Measurements from ENCODE around the gene CBLB.

Gene CBLB

DNA sequence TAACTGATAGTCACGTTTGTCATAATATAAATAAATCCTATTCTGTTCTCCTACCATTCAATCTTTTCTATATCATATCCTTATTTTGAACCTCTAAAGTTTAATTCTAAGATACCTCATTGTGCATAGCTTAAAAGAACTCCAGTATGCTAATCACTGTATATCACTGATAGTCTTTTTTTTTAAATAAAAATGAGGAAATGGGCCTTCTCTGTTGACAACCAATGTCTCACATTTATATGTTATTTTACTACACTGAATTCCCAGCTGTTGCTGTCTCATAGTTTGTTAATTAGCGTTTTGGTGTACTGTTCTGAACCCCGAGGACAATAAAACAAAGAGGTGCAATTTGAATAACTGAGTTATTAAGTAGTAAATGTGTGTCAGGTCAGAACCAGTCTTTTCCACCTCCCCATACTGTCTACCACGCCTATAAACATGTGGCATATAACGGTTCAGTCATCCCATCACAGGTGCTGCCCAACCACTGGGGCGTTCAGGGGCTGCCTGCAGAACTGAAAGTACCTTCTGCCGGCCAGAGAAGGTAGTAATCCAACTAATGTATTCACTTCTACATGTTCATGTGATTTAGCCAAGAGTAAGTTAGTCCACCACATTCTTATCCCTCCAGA lies 14.9 kb downstream of the CBLB start:
- TF ChIP-seq, protein P1, sequence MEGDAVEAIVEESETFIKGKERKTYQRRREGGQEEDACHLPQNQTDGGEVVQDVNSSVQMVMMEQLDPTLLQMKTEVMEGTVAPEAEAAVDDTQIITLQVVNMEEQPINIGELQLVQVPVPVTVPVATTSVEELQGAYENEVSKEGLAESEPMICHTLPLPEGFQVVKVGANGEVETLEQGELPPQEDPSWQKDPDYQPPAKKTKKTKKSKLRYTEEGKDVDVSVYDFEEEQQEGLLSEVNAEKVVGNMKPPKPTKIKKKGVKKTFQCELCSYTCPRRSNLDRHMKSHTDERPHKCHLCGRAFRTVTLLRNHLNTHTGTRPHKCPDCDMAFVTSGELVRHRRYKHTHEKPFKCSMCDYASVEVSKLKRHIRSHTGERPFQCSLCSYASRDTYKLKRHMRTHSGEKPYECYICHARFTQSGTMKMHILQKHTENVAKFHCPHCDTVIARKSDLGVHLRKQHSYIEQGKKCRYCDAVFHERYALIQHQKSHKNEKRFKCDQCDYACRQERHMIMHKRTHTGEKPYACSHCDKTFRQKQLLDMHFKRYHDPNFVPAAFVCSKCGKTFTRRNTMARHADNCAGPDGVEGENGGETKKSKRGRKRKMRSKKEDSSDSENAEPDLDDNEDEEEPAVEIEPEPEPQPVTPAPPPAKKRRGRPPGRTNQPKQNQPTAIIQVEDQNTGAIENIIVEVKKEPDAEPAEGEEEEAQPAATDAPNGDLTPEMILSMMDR (IDR thresholded peaks at IDR 0.05), result no peak
- peaks cover 0 to 6% (median 0%) of the 10 kb centered on the region in 4 donors for H3K4me1 ChIP-seq
- no peaks in the 10 kb centered on the region for H3K9me3 ChIP-seq
- no peaks in the 10 kb centered on the region for H3K27me3 ChIP-seq
- intact Hi-C loops (cut with DNase I; ENCODE audit: low total_unique reads), result no loop called here
- no peak for DNase-seq
- H3K4me3 ChIP-seq, result no peak overlapping the region
- H3K36me3 ChIP-seq, result peaks cover 9 to 57% (median 32%) of the 10 kb centered on the region in 3 donors
- no peak overlapping the region for H3K27ac ChIP-seq

DNA sequence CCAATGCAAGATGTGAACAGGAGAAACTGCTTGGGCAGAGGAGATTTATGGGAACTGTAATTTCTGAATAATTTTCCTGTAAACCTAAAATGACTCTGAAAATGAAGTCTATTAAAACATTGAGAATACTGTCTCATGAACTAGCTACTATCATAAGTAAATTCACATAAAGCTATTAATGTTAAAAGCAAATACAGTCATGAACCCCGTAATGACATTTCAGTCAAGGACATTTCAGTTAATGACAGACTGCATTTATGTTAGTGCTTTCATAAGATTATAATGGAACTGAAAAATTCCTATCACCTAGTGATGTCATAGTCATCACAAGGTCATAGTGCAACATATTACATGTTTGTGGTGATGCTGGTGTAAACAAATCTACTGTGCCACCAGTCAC lies 17.2 kb downstream of the CBLB start:
- intact Hi-C loops (cut with DNase I; ENCODE audit: low total_unique reads), result no loop called here
- Histone ChIP-seq H3K36me3 (peaks cover 9 to 44% (median 31%) of the 10 kb centered on the region in 3 donors), H3K4me3 (no peak overlapping the region), H3K27me3 (no peaks in the 10 kb centered on the region), H3K9me3 (no peaks in the 10 kb centered on the region), H3K27ac (no peak overlapping the region), H3K4me1 (peaks cover 0 to 25% (median 11%) of the 10 kb centered on the region in 4 donors)
- no peak for DNase-seq
- TF ChIP-seq, protein P1 (IDR thresholded peaks at IDR 0.05), result no peak

DNA sequence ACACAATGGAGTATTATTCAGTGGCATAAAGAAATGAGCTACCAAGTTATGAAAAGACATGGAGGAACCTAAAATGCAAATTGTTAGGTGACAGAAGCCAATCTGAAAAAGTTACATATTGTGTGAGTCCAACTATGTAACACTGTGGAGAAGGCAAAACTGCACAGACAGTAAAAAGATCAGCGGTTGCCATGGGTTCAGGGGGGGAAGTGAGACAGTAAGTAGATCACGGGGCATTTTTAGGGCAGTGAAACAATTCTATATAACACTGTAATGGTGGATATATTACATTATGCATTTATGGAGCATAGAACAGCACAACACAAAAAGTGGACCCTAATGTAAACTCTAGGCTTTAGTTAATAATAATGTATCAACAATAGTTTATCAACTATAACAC lies 17.6 kb downstream of the CBLB start:
- H3K4me3 ChIP-seq, result no peak overlapping the region
- TF ChIP-seq, protein P1 (IDR thresholded peaks at IDR 0.05), result no peak
- no peaks in the 10 kb centered on the region for H3K27me3 ChIP-seq
- intact Hi-C loops (cut with DNase I; ENCODE audit: low total_unique reads), result no loop called here
- H3K36me3 ChIP-seq, result peaks cover 9 to 44% (median 31%) of the 10 kb centered on the region in 3 donors
- DNase-seq, result no peak
- H3K9me3 ChIP-seq, result no peaks in the 10 kb centered on the region
- no peak overlapping the region for H3K27ac ChIP-seq
- H3K4me1 ChIP-seq, result peaks cover 0 to 29% (median 12%) of the 10 kb centered on the region in 4 donors

DNA sequence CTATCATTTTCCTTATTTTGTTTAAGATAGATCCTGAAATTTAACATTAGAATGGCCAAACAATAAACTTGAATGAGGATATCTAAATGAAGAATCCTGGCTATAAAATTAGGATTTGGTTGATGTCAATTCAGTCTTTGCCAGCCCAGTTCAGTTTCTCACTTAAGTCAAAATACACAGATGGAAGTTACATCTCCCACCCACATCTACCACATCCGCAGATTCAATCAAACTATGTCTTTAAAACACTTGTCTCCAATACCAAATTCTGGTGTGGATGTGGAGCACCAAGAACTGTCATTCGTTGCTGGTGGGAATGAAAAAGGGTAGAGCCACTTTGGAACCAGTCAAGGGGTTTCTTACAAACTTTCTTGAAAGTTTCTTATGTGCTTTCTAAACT lies 18.2 kb downstream of the CBLB start:
- no peaks in the 10 kb centered on the region for H3K9me3 ChIP-seq
- TF ChIP-seq, protein P1 (IDR thresholded peaks at IDR 0.05), result no peak
- no peak for DNase-seq
- H3K36me3 ChIP-seq, result peaks cover 9 to 44% (median 31%) of the 10 kb centered on the region in 3 donors
- H3K27ac ChIP-seq, result no peak overlapping the region
- no peak overlapping the region for H3K4me3 ChIP-seq
- no peaks in the 10 kb centered on the region for H3K27me3 ChIP-seq
- intact Hi-C loops (cut with DNase I; ENCODE audit: low total_unique reads), result no loop called here
- peaks cover 0 to 35% (median 12%) of the 10 kb centered on the region in 4 donors for H3K4me1 ChIP-seq

DNA sequence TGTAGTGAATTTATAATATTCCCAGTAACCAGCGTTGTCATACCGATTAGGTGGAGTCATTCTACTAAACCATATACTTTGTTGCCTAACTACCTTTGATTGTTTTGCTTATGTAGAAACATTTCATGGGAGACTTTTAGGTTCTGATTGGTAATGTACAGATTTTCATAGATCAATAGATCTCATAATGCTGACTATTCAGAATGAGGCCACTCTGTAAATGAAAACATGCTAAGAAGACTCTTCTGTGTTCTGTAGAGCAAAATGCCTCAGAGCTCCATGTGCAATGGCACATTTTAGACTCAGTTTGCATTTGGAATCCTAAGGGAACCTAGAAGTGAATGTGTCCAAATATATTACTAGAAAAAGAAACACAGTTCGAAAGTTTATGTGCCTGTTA lies 20.0 kb downstream of the CBLB start:
- H3K4me1 ChIP-seq, result peaks cover 0 to 49% (median 14%) of the 10 kb centered on the region in 4 donors
- intact Hi-C loops (cut with DNase I; ENCODE audit: low total_unique reads), result no loop called here
- no peaks in the 10 kb centered on the region for H3K9me3 ChIP-seq
- no peaks in the 10 kb centered on the region for H3K27me3 ChIP-seq
- TF ChIP-seq, protein P1 (IDR thresholded peaks at IDR 0.05), result no peak
- H3K36me3 ChIP-seq, result peaks cover 9 to 30% (median 20%) of the 10 kb centered on the region in 3 donors
- no peak overlapping the region for H3K4me3 ChIP-seq
- DNase-seq, result no peak
- no peak overlapping the region for H3K27ac ChIP-seq

Data from tibial artery (tissue), 4 donors.